Activated CD4-positive, alpha-beta memory T cell treated with anti-CD3 and anti-CD28 coated beads, Interleukin-2, amount 10 ng/mL, durations not matched to agents 7 days and 5 days (primary cell): ENCODE results near the gene NOD1. TPM values are rescaled to one million over a fixed set of nuclear protein-coding genes. Genes with fewer than 3 reads are reported as not detected.

ENCODE experiments used
- CTCF ChIA-PET: fragments of 350-600 bp; sonication (Branson Sonifier 250); formaldehyde crosslinking; loops from one replicate; lab custom pipeline; 2021; ENCODE audit warnings: antibody characterized with exemption, inconsistent platforms; lab: Charles Lee
- POLR2A ChIA-PET: fragments of 350-600 bp; sonication (Branson Sonifier 250); formaldehyde crosslinking; loops from one replicate; lab custom pipeline; 2021; ENCODE audit warnings: antibody characterized with exemption; lab: Charles Lee
- DNase-seq: peaks from one replicate; pipeline ENCODE4 v3.0.0-alpha.2; 2020
- H3K27ac Mint-ChIP-seq: one replicate; pipeline ENCODE4 v1.8.0; 2021; ENCODE audit warnings: mild to moderate bottlenecking, mixed read lengths
- H3K27me3 Mint-ChIP-seq: one replicate; pipeline ENCODE4 v1.8.0; 2021; ENCODE audit warnings: mixed read lengths
- H3K36me3 Mint-ChIP-seq: one replicate; pipeline ENCODE4 v1.8.0; 2021; ENCODE audit warnings: low read depth, mixed read lengths
- H3K4me1 Mint-ChIP-seq: one replicate; pipeline ENCODE4 v1.8.0; 2021; ENCODE audit warnings: mixed read lengths
- H3K4me3 Mint-ChIP-seq: one replicate; pipeline ENCODE4 v1.8.0; 2021; ENCODE audit warnings: mild to moderate bottlenecking, mixed read lengths
- H3K9me3 Mint-ChIP-seq: one replicate; pipeline ENCODE4 v1.8.0; 2021; ENCODE audit warnings: mixed read lengths
- total RNA-seq, 2 experiments: library from RNA; stranded (reverse); gene quantifications; one replicate each; pipeline ENCODE4 v1.2.3, GENCODE V29; 2021

The NOD1 gene
- total RNA-seq, 2 experiments from 2014 or later, result 19.6 to 22.6 TPM

DNA sequence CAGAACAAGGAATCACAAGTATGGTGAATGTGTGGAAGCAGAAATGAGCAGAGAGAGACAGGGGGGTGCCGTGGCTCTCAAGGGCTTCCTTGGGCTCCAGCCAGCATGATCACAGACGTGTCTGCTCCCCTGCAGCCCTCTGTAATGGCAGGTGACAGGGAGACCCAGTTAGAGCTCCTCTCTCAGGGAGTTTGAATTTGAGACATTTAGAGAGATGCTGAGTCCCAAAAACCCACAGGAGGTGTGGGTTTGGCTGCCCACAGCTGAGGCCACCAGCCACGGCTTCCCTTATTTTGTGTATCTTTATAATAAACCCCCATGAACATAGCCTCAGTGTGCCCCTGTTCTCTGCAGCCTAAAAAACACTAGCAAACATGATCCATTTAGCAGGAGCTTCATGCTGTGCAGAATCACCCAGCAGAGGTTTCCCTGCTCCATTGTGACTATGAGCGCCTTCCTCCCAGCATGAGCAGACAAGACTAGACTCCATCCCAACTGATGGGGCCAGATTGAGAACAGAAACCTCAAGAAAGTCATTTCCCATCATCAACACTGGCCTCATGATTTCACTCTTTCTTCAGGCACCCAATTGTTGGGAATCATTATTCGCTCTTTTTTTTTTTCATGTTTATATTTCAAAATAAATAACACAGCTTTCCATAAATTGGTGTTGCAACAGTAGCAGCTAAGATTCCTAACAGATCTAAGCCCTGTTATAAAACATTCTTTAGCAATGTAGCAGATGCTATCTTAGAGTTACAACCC is 13.4 kb downstream of the NOD1 start:
- no peak overlapping the region for H3K27ac Mint-ChIP-seq
- H3K4me3 Mint-ChIP-seq, result no peak overlapping the region
- CTCF ChIA-PET, result interaction anchor here (0.8 to 1.3 kb wide), 3 partner anchors 10 to 99 kb away, joined by 3 to 5 read pairs (median 3); no protein-coding TSS in a partner anchor
- POLR2A ChIA-PET, result interaction anchor here (0.9 kb wide), 1 partner anchor 102 kb away, joined by 4 read pairs; no protein-coding TSS in a partner anchor
- no peaks in the 10 kb centered on the region for H3K27me3 Mint-ChIP-seq
- peaks cover 13% of the 10 kb centered on the region for H3K36me3 Mint-ChIP-seq
- DNase-seq, result no peak
- H3K9me3 Mint-ChIP-seq, result no peaks in the 10 kb centered on the region
- H3K4me1 Mint-ChIP-seq, result peaks cover 35% of the 10 kb centered on the region

DNA sequence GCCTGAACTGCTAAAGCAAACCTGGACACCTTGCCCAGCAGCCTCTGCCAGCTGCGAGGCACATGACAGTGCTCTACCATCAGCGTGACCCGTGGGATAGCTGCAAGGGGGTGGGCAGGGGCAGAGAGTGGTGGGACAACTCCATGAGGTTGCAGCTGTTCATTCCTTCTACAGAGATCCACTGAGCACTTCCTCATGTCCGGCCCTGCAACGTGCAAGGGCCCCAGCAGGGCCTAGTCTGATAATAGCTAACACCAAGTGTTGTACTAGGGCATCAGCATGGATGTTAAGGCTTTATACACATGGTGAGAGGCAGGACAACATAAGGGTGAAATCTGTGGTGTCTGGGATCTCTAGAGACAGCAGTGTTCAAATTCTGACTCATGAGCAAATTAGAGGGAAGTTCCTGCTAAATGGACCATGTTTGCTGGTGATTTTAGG is 14.3 kb downstream of the NOD1 start:
- H3K36me3 Mint-ChIP-seq, result peaks cover 18% of the 10 kb centered on the region
- H3K4me1 Mint-ChIP-seq, result peaks cover 32% of the 10 kb centered on the region
- no peak for DNase-seq
- H3K9me3 Mint-ChIP-seq, result no peaks in the 10 kb centered on the region
- H3K4me3 Mint-ChIP-seq, result no peak overlapping the region
- H3K27ac Mint-ChIP-seq, result no peak overlapping the region
- POLR2A ChIA-PET, result interaction anchor here (0.6 to 1.1 kb wide), 2 partner anchors 14 to 130 kb away, joined by 4 to 7 read pairs; partner anchors contain the start of gene NOD1
- H3K27me3 Mint-ChIP-seq, result no peaks in the 10 kb centered on the region
- CTCF ChIA-PET, result interaction anchor here (1.3 kb wide), 1 partner anchor 100 kb away, joined by 3 read pairs; no protein-coding TSS in a partner anchor

DNA sequence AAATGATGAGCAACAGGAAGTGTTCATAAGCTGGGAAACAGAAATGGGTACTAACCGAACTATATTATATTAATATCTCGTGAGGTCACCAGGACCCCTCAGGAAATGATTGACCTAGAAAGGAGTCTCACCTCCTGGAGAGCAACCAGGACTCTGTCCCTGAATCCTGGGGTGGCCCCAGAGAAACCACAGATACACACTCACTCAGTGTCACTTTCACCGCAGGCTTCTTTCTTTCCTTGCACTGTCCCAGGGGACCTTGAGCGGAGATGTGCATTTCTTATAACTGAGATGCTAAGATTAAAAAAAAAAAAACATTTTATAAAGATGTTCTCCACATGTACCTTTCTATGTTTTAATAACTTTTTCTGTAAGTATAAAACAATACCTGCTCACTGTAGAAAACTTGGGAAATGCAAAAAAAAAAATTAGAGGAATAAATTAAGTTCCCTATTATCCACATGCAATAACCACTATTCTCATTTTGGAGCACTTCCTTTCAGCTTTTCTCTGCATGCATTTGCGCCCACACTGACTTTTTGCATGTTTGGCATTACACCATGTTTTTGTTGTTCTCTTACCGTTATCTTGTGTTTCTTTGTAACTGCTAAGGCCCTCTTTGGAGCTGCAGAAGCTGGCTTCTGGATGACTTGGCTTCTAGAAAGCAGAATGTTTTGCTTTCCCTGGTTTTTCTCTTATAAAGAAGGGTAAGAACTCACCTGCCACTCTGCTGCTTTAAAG is 15.0 kb downstream of the NOD1 start:
- Mint-ChIP-seq H3K4me3 (no peak overlapping the region), H3K27ac (no peak overlapping the region), H3K4me1 (peaks cover 26% of the 10 kb centered on the region), H3K9me3 (no peaks in the 10 kb centered on the region), H3K27me3 (no peaks in the 10 kb centered on the region), H3K36me3 (peaks cover 16% of the 10 kb centered on the region)
- CTCF ChIA-PET, result no interaction called here
- POLR2A ChIA-PET, result interaction anchor here (0.6 to 1.1 kb wide), 2 partner anchors 14 to 130 kb away, joined by 4 to 7 read pairs; partner anchors contain the start of gene NOD1
- DNase-seq, result no peak

DNA sequence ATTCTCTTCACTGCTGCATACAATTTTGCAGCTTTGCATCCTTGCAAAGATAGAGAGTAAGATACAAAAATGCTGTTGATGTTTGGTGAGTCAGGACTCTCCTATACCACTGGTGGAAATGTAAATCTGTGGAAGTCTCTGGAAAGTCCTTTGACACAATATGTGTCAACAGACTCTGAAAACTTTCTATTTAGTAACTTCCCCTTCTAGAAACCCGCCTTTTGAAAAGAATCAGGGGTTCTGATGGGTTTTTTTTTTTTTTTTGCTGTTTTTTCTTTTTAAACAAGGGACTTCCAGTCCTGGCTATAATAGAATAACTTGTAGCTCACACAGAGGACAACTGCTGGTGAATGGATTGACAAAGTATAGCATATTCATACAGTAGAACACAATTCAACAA is 16.4 kb downstream of the NOD1 start:
- H3K27ac Mint-ChIP-seq, result no peak overlapping the region
- peaks cover 17% of the 10 kb centered on the region for H3K4me1 Mint-ChIP-seq
- ChIA-PET CTCF (no interaction called here), POLR2A (no interaction called here)
- H3K36me3 Mint-ChIP-seq, result peaks cover 21% of the 10 kb centered on the region
- no peaks in the 10 kb centered on the region for H3K27me3 Mint-ChIP-seq
- H3K9me3 Mint-ChIP-seq, result no peaks in the 10 kb centered on the region
- H3K4me3 Mint-ChIP-seq, result no peak overlapping the region
- DNase-seq, result no peak

DNA sequence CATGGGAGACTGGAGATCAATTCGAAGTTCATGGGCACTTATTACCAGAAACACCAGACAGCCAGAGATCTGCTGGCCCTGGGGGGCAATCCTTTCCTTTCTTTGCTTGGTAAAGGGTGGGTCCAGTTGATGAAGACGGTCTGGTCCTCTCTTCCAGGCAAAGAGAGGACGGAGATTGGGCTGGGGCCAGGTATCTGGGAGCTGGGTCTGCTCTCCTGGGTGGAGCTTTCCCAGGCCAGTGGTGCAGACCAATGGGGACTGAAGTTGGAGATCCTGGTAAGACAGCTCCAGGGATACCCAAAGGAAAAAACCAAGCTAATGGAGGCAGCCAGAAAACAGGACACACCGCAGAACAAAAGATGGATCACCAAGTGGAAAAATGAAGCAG is 18.3 kb downstream of the NOD1 start:
- CTCF ChIA-PET, result no interaction called here

DNA sequence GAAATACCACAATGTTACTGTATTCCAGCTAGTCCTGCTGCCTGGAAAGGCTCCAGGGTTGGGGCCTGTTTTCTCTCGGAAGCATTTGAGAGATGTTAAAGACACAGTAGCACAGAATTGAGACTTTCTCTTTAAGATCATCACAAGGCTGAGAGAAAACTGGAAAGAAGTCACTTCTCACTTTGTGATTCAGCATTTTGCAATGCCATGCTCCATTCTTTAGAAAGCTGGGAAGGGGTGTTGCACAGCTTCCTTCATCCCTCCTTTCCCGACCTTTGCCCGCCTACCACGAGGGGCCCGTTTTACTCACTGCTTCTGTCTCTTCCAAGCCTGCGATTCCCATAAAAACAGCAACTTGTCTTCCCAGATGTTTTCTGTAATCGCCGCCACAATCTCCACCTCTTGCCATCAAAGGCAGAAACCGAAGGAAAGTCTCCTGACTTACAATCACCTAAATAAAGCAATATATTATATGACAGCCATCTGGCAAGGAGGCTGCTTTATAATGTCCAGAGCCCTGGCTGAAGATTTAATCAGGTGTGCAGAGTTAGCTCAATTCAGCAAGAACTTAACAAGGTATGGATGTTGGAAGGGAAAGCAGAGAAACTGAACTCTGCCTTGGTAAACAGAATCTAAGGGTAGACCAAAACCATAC is 18.9 kb downstream of the NOD1 start:
- Mint-ChIP-seq H3K4me3 (no peak overlapping the region), H3K36me3 (peaks cover 26% of the 10 kb centered on the region), H3K27ac (no peak overlapping the region), H3K27me3 (no peaks in the 10 kb centered on the region), H3K4me1 (peaks cover 4% of the 10 kb centered on the region), H3K9me3 (no peaks in the 10 kb centered on the region)
- DNase-seq, result no peak
- CTCF ChIA-PET, result interaction anchor here (0.6 kb wide), 1 partner anchor 73 kb away, joined by 4 read pairs; no protein-coding TSS in a partner anchor
- POLR2A ChIA-PET, result no interaction called here

More for the DNA sequence above, 18.3 kb downstream of the NOD1 start:
- H3K4me1 Mint-ChIP-seq, result peaks cover 10% of the 10 kb centered on the region
- H3K27me3 Mint-ChIP-seq, result no peaks in the 10 kb centered on the region
- H3K4me3 Mint-ChIP-seq, result no peak overlapping the region
- no peak for DNase-seq
- POLR2A ChIA-PET, result no interaction called here
- no peaks in the 10 kb centered on the region for H3K9me3 Mint-ChIP-seq
- no peak overlapping the region for H3K27ac Mint-ChIP-seq
- H3K36me3 Mint-ChIP-seq, result peaks cover 26% of the 10 kb centered on the region

DNA sequence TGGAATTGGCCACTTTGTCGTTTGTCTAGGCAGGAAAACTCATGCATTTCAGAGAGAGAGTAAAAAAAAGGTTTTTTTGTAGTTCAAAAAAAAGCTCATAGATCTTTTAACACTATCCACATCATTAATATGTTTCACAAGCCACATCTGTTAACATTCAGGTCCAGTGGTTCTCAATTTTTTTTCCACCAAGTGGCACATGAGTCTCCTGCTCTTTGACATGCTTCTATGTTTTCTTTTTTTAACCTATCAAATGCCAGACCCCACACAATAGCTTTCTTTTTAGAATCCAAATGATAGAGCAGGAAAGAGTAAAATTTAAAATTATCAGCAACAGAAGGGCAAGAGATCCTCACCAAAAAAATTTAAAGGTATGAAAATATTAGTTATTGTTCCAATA is 20.3 kb downstream of the NOD1 start:
- Mint-ChIP-seq H3K4me3 (no peak overlapping the region), H3K4me1 (no peaks in the 10 kb centered on the region), H3K9me3 (no peaks in the 10 kb centered on the region), H3K27ac (no peak overlapping the region), H3K36me3 (peaks cover 28% of the 10 kb centered on the region), H3K27me3 (no peaks in the 10 kb centered on the region)
- POLR2A ChIA-PET, result interaction anchor here (1.4 kb wide), 1 partner anchor 20 kb away, joined by 3 read pairs; the partner anchor contains the start of gene NOD1
- CTCF ChIA-PET, result no interaction called here
- no peak for DNase-seq

DNA sequence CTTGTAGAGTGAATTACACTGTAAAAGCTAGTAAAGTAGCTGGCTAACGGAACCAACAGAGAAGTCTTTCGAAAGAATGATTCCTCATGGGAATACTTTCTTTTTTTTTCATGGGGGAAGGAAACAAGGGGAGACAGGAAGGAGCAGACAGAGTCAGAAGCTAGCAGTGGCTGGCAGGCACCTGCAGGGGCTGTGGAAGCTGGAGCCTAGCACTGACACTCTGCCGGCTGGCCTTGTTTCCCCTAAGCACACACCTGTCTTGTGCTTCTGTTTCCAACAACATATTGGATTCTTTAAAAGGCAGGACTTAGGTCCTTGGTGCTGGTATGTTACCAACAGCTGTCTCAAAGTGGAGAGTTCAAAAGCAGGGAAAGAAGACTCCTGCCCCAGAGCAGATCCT is 24.7 kb downstream of the NOD1 start:
- no peak overlapping the region for H3K4me3 Mint-ChIP-seq
- H3K36me3 Mint-ChIP-seq, result peaks cover 24% of the 10 kb centered on the region
- CTCF ChIA-PET, result no interaction called here
- H3K27ac Mint-ChIP-seq, result no peak overlapping the region
- peaks cover 3% of the 10 kb centered on the region for H3K4me1 Mint-ChIP-seq
- H3K27me3 Mint-ChIP-seq, result no peaks in the 10 kb centered on the region
- no peak for DNase-seq
- no peaks in the 10 kb centered on the region for H3K9me3 Mint-ChIP-seq
- POLR2A ChIA-PET, result interaction anchor here (1.4 kb wide), 1 partner anchor 19 kb away, joined by 5 read pairs; no protein-coding TSS in a partner anchor

DNA sequence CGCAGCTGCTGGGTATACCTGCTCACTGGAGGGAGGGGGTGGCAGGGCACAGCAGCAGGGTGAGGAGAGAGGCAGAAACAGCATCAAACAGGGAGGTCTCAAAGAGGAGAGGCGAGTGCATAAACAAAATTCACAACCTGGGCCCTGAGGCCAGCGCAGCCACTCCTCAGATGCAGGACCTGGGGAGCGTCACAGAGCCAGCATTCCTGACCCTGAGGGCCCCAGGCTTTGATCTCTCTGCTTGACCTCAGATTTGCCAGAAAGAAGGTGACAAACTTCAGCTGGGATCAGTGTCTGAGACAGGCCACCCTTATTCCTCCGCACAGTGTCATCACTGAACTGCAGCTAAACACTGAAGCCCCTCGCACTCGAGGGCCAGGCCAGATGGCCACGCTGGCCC is 25.6 kb downstream of the NOD1 start:
- no peak for DNase-seq
- ChIA-PET CTCF (no interaction called here), POLR2A (no interaction called here)
- Mint-ChIP-seq H3K36me3 (peaks cover 23% of the 10 kb centered on the region), H3K27ac (no peak overlapping the region), H3K4me1 (peaks cover 3% of the 10 kb centered on the region), H3K27me3 (no peaks in the 10 kb centered on the region), H3K4me3 (no peak overlapping the region), H3K9me3 (no peaks in the 10 kb centered on the region)

DNA sequence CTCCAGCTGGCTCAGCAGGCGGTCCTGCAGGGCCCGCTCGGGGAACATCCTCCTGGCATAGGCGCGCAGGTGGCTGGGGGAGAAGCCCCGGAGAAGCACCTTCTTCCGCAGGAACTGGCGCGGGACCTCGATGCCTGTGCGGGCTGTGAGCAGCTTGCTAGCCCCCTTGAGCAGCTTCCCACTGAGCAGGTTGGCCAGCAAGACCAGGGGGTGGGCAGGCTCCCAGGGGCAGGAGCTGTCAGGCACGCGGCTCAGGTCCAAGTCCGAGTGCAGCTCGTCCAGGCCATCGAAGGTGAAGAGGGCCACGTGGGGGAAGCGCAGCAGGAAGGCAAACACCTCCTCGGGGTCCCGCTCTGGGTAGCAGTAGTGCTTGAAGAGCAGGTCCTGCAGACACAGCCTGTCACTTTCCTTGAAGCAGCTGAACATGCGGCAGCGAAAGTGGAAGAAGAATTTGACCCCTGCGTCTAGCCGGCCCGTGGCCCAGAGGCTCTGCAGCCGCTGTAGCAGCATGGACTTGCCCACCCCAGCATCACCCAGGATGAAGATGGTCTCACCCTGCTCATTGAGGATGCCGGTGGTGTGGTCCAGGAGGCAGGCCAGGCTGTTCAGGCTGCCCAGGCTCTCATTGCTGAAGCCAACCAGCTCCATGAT is 26.2 kb downstream of the NOD1 start:
- POLR2A ChIA-PET, result no interaction called here
- Mint-ChIP-seq H3K27me3 (no peaks in the 10 kb centered on the region), H3K9me3 (no peaks in the 10 kb centered on the region), H3K4me1 (peaks cover 3% of the 10 kb centered on the region), H3K27ac (no peak overlapping the region), H3K36me3 (peaks cover 24% of the 10 kb centered on the region), H3K4me3 (no peak overlapping the region)
- CTCF ChIA-PET, result no interaction called here
- no peak for DNase-seq

DNA sequence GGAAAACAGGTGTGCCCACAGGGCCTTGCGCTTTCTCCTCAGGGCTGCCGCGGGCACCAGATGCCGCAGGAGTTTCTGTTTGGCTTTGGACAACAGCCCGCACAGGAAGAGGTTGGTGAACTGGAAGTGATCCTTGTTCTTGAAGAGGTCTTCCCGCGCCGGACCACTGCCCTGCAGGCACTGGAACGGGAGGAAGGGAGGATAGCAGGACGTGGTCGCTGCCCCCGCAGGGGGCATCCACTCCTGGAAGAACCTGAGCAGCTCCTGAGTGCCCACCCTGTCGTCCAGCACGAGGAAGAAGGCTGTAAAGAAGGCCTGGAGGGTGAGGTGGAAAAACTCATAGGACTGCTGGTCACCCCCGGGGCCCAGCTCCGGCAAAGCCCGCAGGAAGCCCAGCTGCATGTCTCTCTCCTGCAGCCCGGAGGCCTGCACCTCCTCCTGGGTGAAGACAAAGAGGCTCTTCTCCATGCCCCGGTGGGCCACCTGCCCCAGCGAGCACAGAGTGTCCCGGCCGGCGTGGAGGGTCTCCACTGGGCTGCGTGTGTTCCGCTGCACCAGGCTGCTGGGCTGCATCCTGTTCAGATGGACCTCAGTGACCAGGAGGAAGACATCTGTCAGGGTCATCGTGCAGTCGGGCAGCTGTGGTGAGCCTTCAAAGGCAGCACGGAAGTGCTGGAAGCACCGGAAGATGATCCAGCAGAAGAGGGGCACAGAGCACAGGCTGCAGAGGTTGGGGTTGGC is 26.9 kb downstream of the NOD1 start:
- DNase-seq, result no peak
- H3K4me3 Mint-ChIP-seq, result no peak overlapping the region
- H3K36me3 Mint-ChIP-seq, result peaks cover 29% of the 10 kb centered on the region
- no peak overlapping the region for H3K27ac Mint-ChIP-seq
- no peaks in the 10 kb centered on the region for H3K27me3 Mint-ChIP-seq
- H3K9me3 Mint-ChIP-seq, result no peaks in the 10 kb centered on the region
- ChIA-PET POLR2A (no interaction called here), CTCF (no interaction called here)
- peaks cover 3% of the 10 kb centered on the region for H3K4me1 Mint-ChIP-seq

DNA sequence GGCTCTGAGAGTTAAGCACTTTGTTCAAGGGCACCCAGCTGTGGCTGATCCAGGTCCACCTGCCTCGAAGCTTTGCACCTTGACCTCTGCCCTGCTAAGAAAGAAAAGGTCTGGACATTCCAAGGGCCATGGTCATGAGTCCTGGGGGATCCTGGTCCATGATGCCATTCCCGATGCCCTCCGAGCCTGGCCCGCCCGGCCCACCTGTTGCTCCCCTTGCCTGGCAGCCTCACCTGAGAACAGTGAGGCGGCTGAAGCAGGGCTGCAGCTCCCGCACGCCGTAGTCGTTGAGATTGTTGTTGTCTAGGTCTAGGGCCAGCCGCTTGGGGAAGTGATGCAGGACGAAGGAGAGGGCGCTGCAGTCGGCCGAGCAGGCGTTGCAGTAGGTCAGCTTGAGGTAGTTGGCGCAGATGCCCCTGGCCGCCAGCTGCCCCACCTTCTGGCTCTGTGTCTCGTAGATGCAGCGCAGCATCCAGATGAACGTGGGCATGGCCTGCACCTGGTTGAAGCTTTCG is 27.5 kb downstream of the NOD1 start:
- CTCF ChIA-PET, result no interaction called here
- Mint-ChIP-seq H3K36me3 (peaks cover 32% of the 10 kb centered on the region), H3K9me3 (no peaks in the 10 kb centered on the region), H3K27me3 (no peaks in the 10 kb centered on the region), H3K4me1 (peaks cover 5% of the 10 kb centered on the region), H3K4me3 (no peak overlapping the region), H3K27ac (no peak overlapping the region)
- DNase-seq, result no peak
- POLR2A ChIA-PET, result no interaction called here
